Measurements from ENCODE around the gene DPP3.
A peak's percentile ranks its signal among the peaks of the same experiment; 100 is the strongest.

DPP3 gene

DNA sequence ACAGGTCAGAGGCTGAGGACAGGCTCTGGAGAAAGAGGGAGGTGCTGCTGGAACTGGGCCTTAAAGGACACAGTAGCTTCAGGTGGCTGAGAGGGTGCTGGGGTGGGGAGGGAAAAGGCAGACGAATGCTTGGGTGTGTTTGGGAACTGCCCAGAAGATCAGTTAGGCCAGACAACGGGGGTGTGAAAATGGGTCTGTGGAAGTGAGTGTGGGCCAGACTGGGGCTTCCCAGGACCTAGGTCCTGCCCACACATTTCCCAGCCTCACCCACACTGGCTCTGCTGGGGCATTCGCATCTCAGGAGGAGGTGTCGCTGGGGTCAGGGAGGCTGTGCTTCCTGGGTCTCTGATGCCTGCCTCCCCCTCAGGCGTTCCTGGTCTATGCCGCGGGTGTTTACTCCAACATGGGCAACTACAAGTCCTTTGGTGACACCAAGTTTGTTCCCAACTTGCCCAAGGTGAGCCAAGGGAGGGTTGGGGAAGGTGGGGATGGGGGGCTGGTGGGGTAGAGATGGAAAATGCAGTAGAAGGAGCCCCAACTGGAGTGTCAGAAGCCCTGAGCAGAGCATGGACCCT, 4.7 kb downstream of the DPP3 start:
- DNase-seq, result no peak

DNA sequence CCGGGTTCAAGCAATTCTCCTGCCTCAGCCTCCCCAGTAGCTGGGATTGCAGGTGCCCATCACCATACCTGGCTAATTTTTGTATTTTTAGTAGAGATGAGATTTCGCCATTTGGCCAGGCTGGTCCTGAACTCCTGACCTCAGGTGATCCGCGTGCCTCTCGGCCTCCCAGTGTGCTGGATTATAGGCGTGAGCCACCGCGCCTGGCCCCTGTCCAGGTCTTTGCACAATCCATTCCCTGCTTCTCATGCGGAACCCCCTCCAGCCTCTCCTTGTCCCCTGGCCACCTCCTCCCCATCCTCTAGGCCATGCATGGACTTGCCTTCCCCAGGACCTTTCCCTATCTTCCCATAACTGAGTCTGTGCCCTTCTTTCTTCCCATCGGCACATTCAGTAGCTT, 8.7 kb downstream of the DPP3 start:
- DNase-seq, result no peak

DNA sequence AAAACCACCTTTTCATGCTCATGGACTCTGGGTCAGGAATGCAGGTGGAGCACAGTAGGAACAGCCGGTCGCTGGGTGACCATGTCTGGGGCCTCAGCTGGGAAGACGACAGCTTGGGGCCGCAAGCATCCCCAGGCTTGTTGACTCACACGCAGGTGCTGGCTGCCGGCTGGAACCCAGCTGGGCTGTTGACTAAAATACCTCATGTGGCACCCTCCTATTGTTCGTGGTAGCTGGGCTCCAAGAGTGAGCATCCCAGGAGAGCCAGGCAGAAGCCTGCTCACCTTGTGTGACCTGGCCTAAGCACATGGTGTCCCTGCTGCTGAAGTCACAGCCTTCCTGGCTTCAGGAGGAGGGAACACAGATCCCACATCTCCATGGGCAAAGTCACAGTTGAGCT, 9.4 kb downstream of the DPP3 start:
- DNase-seq, result no peak

DNA sequence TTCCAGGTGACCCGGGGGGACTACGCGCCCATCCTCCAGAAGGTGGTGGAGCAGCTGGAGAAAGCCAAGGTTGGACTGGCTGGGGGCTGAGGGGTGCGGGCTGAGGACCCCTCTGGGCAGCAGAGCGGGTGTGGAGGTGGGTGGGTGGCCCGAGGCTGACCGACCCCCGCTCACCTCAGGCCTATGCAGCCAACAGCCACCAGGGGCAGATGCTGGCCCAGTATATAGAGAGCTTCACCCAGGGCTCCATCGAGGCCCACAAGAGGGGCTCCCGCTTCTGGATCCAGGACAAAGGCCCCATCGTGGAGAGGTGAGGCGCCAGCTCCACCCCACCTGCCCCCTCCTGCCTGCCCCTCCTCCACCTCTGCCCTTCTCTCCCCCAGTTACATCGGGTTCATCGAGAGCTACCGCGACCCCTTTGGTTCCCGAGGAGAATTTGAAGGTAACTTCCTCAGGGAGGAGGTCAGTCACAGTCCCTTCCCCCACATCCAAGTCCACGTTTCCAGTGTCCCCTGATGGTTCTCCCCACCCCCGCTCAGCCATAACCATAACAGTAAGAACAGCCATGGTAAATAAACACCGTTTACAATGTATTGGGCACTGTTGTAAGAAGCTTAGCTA, 11.2 kb downstream of the DPP3 start:
- DNase-seq, result no peak

DNA sequence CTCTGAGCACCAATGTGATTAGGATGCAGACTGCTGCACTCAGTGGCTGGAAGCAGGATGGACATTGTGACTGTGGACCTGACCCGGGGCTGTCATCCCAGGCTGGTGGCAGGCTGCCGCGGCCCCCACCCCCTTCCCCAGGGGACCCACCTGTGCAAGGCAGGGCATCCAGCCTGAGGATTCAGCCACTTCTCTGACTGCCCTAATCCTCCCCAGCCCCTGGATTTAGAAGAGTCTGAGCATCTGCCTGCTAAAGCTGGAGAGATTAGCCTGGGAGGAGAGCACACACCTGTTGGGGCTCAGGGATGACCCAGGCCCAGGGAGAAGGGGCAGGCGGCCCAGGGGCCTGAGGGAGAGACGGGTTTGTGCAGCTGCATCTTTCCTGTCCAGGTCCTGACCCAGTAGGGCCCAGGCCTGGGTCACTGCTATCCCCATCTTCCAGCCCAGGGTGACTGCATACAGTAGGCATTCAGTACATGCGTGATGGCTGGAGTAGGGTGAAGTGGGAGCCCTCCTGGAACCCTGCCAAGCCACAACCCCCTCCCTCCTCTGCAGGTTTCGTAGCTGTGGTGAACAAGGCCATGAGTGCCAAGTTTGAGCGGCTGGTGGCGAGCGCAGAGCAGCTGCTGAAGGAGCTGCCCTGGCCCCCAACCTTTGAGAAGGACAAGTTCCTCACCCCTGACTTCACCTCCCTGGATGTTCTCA, 12.1 kb downstream of the DPP3 start:
- DNase-seq, result no peak

DNA sequence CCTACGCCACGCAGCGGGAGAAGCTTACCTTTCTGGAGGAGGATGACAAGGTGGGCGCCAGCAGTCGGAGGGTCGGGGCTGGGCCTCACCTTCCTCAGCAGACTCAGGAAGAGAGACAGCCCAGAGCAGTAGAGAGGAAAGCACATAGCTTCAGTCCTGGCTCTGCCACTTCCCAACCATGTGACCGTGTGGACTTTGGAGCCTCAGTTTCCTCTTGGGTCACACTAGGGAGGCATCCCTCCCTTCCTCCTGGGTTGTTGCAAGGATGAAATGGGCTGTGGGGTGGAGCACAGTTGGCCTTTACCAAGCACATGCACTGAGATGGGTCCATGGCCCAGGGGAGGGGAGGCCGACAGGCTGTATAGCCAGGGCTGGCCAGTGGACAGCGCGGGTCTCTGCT, 12.9 kb downstream of the DPP3 start:
- DNase-seq, result no peak

DNA sequence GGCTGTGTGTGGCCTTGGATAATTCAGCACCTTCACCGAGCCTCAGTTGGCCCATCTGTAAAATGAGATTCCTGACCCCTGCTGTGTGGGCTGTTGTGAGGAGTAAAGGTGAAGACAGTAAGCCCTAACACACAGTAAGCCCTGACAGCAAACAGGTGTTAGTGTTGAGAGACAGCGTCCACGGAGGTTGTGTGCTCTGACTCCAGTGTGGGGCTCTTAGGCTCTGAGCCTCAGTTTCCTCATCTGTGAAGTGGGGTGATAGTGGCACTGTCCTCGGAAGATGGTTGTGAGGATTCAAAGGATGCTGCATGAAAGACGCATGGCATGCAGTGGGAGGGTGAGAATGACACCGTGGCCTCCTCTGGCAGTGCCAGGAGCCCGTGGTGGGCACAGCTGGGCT, 14.2 kb downstream of the DPP3 start:
- DNase-seq, result no peak

DNA sequence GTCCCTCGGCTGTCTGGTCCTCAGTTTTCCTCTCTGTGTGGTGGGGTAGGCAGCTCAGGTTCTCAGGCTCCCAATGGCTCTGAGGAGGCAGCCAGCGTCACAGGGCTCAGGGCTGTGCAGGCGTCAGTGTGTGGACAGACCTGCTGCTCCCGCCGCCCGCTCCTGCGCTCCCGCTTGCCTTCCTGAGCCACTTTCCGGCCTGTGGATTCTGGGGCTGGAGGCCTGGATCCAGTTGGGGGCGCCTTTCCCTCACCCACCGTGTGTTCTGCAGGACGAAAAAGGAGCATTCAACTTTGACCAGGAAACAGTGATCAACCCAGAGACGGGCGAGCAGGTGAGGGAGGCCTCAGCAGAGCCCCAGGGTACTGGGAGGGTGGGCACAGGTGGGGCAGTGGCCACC, 14.7 kb downstream of the DPP3 start:
- DNase-seq, result no peak

DNA sequence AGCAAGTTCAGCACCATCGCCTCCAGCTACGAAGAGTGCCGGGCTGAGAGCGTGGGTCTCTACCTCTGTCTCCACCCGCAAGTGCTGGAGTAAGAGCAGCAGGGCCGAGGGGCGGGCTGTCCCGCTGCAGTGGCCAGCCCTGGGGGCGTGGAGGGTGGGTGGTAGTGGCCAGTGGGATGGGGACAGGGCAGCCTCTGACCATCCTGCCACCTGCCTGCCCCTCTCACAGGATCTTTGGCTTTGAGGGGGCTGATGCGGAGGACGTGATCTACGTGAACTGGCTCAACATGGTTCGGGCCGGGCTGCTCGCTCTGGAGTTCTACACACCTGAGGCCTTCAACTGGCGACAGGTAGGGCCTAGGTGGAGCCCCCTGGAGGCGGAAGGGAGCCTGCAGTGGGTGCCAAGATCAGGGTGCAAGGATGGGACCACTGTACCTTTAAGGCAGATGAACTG, 15.2 kb downstream of the DPP3 start:
- DNase-seq, result no peak

DNA sequence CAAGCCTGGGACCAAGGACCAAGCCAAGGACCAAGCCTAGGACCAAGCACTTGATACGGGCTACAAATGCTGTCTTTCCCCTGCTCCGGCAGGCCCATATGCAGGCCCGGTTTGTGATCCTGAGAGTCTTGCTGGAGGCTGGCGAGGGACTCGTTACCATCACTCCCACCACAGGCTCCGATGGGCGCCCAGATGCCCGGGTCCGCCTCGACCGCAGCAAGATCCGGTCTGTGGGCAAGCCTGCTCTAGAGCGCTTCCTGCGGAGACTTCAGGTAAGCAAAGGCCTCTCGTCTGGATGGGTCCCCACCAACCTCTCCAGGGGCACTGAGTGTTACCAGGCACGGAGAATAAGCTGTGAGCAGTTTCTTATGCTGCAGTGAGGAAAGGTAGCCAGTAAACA, 17.0 kb downstream of the DPP3 start:
- no peak for DNase-seq

DNA sequence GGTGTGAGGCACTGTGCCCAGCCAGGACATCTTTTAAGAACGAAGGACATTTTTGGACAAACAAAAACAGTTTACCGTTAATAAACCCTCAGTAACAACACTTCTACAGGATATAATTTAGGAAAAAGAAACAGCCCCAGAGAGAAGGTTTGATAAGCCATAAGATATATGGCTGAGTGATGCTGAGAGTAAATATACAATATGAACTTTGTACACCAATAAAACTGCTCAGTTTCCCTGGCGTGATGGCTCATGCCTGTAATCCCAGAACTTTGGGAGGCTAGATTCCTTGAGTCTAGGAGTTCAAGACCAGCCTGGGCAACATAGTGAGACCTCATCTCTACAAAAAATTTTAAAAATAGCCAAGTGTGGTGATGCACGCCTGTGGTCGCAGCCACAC, 18.3 kb downstream of the DPP3 start:
- DNase-seq, result no peak

DNA sequence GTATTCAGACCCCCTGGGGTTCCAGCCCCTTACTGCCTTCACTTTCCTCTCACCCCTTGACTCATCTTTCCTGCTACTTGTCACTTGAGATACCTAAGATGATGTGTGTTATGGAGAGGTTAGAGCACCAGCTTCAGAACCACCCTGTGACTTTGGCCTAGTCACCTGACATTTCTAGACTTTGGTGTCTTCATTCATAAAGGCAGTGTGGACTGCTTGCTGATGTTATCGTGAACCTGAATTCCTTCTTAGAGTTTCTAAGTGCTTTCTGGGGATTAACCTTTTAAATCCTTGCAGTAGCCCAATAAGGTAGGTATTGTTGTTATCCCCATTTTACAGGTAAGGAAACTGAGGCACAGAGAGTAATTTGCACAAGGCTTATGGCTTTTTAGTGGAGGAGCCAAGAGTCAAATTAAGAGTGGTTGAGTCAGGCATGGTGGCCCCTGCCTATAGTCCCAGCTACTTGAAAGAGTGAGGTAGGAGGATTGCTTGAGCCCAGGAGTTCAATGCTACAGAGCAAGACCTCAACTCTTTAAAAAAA, 25.1 kb downstream of the DPP3 start:
- no peak for DNase-seq

DNA sequence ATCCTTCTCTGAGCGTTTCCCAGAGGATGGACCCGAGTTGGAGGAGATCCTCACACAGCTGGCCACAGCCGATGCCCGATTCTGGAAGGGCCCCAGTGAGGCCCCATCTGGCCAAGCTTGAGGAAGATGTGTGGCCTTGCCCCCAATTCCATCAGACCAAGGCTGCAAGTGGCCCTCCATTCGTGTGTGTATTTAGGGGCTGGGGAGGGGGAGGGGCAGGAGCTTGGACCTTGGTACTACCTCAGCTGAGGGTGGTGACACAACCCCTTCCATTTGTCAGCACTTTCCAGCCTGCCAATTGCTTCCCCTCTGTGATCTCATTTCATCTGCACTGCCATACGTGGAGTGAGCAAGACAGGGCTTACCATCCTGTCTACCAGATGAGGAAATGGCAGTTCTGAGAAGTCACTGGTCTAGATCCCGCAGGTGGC, 28.9 kb downstream of the DPP3 start:
- no peak for DNase-seq

DNA sequence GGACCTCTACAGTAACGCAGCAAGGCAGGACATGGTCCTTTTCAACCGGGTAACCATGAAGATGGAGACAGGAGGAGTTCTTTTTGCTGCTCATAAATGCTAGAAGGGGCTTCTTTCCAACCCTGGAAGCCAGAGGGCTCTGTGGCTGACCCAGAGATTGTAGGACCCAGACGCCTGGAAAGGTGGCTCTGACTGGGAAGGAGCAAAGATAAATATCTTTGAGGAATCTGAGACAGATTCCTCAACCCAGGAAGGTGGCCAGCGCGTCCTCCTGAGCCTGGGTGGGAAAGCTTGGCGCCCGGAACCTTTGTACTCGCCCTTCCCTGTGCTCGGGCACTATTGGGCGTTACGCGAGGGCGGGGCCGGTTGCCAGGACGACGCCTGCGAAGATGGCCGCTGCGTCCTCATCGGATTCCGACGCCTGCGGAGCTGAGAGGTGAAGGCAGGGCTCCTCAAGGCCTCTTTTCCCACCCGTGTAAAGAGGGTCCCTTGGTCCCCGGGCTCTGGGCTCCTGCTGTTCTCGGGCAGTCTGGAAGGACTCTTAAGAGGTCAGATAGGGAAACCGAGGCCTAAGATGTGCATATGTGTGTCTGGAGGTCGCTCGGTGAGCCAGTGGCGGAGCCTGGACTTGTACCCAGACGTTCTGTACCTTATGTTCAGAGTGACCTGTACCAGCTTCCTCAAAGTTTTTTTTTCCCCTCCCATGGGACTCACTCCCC, 30.2 kb downstream of the DPP3 start, which contains the start of gene BBS1:
TSS of gene BBS1 (plus strand) at position 365 of the 719 bp plus-strand sequence. CDS start at position 390, 25 bp downstream.
- DNase-seq, result peak; percentile 75

DNA sequence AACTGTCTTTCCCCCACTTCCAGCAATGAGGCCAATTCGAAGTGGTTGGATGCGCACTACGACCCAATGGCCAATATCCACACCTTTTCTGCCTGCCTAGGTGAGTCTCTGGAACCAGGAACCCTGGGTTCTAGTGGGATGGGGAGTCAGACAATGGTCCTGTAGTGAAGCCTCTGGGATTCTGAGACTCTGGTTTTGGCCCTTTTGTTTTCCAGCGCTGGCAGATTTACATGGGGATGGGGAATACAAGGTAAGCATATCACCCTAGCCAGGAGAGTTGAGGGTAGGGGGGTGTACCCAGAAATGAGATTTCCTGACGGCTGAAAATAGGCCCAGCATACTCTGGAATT, 30.7 kb downstream of the DPP3 start:
- no peak for DNase-seq

DNA sequence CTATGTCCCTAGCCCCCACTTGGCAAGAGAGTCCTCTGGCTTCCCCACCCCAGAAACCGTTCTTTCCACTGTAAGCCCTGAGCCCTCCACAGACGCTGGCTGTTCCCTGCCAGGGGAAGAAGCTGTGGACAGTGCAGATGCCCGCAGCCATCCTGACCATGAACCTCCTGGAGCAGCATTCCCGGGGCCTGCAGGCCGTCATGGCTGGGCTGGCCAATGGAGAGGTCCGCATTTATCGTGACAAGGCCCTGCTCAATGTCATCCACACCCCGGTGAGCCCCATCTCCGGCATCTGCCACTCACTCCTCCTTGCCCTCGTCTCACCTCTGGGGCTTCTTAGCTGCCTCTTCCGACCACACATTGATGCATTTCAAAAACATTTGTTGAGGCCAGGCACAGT, 43.4 kb downstream of the DPP3 start:
- no peak for DNase-seq

DNA sequence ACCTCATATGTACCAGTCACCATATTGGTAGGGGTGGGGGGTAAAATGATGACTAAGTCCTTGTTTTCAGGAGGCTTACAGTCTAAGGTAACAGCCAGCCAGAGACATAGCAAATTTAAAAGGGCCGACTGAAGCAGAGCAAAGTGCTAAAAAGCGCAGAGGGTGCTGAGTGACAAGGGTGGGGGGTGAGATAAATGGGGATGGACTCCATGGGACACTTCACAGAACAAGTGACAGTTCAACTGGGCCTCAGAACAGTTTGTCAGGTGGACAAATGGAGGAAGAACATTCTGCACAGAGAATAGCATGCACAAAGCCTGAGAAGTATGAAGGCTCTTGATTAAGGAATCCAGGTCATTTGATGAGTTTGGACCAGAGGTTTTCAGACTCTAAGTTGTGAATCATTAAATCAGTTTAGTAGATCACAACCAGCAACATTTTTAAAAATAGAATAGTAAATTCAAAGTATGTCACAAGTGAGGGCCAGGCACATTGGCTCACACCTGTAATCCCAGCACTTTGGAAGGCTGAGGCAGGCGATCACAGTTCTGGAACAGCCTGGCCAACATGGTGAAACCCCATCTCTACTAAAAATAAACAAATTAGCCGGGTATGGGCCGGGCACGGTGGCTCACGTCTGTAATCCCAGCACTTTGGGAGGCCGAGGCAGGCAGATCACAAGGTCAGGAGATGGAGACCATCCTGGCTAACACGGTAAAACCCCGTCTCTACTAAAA, 44.2 kb downstream of the DPP3 start:
- DNase-seq, result no peak

DNA sequence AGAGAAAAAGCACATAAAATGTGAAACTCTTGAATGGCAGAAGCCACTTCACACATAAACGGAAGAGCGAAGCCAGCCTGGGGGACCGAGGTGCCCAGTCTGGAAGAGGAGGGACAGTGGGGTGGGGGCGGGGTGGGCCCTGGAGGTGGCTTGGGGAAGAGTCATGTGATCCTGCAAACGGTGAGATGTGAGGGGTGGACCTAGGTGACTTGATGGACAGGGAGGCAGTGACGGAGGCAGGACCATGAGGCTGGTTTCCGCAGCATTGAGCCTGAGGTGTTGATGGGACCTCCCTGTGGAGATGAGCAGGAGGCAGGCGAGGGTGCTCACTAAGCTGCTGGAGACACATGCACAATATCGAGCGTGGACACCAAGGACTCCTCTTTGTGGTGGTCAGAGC, 48.8 kb downstream of the DPP3 start:
- DNase-seq, result no peak

DNA sequence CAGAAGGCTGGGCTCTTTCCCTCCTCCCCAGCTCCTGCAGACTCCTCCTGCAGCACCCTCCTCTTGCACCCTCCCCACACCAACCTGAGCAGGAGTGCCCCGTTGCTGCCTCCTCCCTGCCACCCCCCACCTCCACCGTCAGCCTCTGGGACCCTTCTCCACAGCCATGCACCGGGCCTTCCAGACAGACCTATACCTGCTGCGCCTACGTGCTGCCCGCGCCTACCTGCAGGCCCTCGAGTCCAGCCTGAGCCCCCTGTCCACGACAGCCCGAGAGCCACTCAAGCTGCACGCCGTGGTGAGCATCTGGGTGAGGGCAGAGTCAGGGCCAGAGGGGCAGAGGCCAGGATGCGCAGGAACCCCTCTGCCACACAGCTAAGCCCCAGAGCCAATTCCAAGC, 49.4 kb downstream of the DPP3 start:
- DNase-seq, result no peak

DNA sequence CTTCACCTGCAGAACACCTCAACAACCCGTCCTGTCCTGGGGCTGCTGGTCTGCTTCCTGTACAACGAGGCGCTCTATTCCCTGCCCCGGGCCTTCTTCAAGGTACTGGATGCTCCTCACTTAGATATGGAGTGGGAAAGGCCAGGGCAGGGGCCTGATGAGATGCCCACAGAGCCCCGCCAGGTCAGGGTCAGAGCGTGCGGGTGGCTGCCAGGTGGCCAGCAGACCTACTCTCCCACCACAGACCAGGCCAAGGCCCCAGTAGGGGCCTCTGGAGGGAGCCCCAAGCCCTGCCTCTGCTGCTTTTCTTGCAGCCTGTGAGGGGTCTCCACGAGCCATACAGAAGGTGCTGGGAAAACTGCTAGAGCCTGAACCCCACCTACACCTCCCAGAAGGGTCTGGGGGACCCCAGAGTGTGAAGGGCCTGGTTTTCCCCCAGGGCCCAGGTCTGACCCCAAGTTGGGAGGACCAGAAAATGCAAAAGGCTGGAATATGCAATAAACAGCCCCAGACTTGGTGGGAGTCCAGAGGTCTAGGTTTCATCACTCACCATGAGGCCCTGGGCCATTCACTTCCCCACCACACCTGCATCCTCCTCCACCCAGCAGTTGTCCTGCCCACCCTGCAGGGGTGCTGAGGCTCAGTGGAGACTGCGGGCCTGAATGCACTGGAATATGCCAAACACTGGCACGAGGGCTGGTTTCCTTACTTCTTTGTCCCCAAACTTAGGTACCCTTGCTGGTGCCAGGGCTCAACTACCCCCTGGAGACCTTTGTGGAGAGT, 50.9 kb downstream of the DPP3 start:
- DNase-seq, result no peak

DNA sequence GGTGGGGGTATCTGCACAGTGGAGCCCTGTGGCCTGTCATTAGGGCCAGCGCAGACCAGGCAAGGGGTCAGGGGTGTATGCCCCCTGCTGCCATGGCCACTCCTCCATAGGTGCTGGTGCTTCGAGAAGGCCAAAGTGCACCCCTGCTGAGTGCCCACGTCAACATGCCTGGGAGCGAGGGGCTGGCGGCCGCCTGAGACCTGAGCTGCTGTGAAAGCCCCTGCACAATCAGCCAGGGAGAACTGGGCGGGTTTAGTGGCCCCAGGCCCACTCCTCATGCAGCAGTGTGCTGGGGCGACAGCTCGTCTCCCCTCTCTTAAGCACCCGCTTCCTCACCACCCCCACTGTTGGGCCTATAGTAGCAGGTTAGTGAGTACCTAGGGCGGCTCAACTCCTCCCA, 51.6 kb downstream of the DPP3 start:
- DNase-seq, result no peak

DNA sequence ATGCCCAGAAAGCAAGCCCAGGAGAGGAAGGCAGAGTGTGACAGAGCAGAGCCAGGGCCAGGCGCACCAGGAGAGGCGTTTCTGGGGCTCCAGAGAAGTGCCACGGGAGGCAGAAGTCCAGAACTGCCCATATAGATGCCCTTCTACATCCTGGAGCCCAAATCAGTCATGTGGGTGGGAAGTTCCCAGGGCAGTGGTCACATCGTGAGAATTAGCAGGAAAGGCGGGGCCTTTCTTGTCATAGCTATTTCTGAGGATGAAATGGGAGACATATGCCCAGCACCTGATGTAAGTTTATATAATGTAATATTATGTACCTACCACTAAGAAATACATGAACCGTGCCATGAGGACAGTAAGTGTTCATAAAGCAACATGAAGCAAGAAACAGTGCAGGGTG, 52.5 kb downstream of the DPP3 start:
- DNase-seq, result no peak

Data from fibroblast of skin of abdomen (primary cell).